Tongue (tissue), 2 donors: ENCODE data around the gene MRPL20. TPM values are rescaled to one million over a fixed set of nuclear protein-coding genes. Genes with fewer than 3 reads are reported as not detected.
"Not testable (repeated sequence)": the region's sequence is repeated elsewhere in the genome, so short reads cannot be mapped to it uniquely, and the experiment has no call there.

Experiments
- DNase-seq: peaks from one replicate; pipeline ENCODE4 v3.0.0-alpha.2; 2015
- total RNA-seq: library from RNA; depleted of rRNA; stranded (reverse); fragments of >200 nt; gene quantifications from one replicate; pipeline ENCODE4 v1.2.3, GENCODE V29; 2014

The MRPL20 gene
- 101 TPM for total RNA-seq

DNA sequence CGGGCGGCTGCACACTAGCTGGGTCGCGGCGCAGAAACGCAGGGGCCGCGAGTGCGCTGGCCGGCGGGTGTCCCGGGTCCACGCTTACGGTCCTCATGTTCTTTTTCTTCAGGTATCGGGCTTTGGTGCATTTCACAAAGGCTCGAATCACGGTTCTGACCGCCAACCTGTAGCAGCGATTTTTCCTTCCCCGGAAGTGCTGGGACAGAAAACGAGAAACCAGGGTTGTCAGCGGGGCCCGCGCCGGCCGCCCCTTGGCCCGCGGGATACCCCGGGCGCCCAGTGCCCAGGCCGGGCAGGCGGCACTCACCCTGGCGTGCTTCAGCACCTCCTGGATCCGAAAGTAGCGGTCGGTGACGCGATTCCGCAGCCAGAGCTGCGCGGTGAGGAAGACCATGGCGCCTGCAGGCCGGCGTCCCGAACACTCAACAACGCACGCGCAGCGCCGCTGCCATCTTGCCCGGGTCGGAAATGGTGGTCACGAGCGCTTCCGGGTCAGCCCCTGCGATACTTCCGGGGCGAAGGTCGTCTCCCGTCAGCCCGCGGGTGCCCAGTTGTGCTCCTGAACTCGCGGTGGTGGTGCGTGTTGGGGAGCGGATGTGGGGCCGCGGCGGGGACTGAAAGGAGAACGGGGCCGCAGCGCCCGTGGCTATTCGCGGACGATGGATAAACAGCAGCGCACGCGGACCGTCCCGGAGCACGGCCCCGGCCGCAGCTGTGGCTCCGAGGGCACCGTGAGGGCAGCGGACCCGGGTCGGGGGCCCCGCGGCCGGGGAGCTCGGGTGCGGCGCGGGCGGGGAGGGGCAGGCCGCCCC is at the start of gene MRPL20:
Gene MRPL20, minus strand, starts transcription at position 473 of the 815 bp plus-strand sequence. Its CDS starts 76 bp downstream, at position 397.
- DNase-seq, result peak; percentile 97

DNA sequence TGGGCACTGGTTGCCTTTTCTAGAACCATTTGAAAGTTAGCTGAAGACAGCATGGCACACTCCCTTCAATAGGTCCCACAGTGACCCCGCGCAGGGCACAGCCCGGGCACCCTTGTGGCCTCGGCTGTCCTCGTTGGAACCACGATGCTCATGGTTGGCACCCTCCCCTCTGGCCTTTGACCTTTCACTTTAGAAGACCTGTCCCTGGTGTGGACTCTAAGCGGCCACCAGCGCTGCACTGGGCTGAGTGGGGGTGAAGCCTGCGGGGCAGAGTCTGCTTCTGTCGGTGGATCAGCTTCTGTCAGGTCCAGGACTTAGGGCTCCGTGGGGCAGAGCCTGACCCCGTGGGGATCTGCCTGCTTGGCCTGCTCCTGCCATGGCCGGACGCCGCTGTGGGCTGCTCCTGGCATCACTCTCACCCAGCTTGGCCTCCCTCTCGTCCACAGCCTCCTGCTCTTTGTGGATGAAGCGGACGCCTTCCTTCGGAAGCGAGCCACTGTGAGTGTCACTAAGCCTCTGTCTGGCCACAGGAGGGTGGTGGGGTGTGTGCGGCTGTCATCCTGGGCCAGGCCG is 49.7 kb upstream of the MRPL20 start:
- not testable (repeated sequence) for DNase-seq

DNA sequence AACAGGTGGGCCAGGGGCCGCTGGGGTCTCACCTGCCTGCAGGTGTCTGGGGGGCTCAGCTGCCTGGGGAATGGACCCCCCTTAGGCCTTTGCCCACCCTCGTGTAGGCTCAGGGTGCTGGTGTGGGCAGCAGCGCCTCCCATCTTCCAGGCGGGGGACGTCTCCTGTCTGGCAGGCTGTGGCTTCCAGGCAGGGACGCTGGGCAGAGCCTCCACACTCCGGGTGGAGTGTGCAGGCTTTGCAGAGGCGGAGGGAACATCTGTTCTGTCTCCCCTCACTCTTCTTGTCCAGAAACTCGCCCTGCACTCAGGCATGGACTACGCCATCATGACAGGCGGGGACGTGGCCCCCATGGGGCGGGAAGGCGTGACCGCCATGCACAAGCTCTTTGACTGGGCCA is 48.8 kb upstream of the MRPL20 start:
- not testable (repeated sequence) for DNase-seq

DNA sequence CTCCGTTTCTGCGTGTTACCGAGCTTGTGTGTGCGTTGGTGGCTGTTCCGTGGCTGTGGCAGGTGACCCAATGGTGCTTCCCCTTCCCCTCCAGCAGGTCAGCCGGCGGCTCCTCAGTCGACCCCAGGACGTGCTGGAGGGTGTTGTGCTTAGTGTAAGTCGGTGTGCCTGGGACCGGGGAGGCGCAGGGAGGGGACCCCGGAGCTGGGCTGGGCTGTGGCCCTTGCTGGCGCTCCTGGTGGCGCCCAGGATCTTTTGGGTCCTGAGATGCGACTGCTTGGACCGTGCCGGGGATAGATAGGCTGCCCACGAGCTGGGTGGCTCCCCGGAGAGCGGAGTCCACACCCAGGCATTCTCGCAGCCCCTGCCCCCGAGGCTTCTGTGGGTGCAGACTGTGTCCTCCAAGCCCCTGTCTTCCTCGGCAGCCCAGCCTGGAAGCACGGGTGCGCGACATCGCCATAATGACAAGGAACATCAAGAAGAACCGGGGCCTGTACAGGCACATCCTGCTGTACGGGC is 48.3 kb upstream of the MRPL20 start:
- no peak for DNase-seq

DNA sequence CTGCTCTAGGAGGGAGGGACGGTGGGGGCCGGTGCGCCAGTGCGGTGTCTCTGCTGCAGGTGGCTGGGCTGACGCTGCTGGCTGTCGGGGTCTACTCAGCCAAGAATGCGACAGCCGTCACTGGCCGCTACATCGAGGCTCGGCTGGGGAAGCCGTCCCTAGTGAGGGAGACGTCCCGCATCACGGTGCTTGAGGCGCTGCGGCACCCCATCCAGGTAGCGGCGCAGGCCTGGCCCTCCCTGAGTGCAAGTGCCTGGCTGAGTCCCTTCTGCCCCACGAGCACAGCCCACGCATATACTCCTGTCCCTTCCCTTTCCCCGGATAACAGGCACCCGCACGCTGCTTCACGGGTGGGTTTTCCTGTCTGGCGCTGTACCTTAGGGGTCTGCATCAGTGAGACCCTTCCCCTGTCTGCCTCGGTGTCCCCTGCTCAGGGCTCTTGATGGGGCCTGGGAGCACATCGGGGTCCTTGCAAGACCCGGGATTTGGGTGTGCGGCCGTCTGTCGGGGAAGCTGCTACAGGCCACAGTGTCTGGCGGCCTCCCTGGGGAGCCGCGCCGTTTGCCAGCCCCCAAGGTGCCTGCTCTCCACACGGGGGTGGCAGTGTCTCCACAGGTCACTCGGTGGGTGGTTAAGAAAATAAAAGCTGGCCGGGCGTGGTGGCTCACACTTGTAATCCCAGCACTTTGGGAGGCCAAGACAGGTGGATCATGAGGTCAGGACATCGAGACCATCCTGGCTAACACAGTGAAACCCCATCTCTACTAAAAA is 47.4 kb upstream of the MRPL20 start:
- DNase-seq, result not testable (repeated sequence)

DNA sequence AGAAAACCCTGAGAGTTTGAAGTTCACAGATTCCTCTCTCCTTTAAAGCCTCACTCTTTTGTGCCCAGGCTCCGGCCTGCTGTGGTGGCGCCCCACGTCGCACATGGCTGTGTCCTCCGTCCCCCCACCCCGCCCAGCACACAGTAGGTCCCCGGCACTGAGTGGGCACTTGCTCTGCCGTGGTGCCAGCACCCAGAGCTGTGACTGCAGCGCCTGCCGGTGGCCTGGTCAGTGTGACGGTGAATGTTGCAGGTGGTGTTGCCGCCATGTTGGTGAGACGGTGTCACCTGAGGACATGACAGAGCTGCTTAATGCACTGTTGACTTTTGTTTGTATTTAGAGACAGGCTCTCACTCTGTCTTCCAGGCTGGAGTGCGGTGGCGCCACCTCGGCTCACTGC is 45.8 kb upstream of the MRPL20 start:
- DNase-seq, result no peak

DNA sequence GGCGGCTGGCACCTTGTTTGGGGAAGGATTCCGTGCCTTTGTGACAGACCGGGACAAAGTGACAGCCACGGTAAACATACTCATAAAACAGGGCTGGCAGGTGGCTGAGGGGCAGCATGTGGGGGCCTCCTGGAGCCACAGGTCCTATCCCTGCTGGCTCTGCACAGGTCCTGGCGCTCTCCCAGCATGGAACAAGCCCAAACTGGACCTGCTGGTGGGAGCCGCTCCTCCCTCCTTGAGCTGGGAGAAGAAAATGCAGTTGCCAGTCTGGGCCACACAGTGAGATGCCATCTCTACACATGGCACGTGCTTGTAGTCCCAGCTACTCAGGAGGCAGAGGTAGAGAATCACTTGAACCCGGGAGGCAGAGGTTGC is 45.3 kb upstream of the MRPL20 start:
- not testable (repeated sequence) for DNase-seq

DNA sequence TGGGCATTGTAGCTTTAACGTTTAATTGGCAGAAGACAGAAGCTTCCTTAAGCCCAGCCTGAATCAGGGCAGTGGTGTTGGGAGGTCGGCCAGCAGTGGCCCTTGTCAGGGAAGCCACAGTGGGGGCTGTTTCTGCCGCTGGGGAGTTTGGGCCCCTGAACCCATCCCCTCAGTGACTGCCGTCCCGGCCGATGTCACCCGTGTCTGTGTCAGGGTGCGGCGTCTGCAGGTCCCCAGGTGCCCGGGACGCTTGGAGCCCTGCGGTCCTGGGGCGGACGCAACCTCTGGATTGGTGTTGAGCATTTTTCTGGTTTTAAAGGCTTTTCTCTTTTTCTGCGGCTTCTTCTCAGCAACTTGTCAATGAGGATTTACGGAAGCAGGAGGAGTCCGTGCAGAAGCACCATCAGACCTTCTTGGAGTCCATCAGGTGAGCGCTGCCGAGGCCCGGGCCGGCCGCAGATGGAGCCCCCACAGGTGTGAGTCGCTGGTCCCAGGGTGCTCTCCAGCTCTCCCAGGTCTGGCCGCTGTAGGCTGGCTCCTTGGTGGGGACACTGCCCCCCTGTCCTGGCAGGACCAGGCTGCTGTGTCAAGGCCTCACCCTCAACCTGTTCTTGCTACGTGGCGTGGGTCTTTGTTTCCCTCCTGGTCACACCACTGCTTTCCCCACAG is 44.7 kb upstream of the MRPL20 start:
- DNase-seq, result no peak

DNA sequence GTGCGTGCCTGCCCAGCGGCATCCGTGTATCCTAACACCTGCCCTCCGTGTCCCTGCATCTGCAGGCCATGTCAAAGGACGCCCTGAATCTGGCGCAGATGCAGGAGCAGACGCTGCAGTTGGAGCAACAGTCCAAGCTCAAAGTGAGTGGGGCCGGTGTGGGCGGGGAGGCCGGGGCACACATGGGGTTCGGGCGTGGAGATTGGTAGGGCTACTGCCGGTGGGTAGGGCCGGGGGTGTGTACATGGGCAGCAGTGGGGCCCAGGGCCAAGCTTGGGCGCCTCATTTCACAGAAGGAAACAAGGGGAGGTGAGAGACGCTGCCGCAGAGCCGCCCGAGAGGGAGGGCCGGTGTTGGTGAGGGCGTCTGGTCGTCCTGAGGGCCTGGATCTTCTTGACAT is 43.5 kb upstream of the MRPL20 start:
- not testable (repeated sequence) for DNase-seq

DNA sequence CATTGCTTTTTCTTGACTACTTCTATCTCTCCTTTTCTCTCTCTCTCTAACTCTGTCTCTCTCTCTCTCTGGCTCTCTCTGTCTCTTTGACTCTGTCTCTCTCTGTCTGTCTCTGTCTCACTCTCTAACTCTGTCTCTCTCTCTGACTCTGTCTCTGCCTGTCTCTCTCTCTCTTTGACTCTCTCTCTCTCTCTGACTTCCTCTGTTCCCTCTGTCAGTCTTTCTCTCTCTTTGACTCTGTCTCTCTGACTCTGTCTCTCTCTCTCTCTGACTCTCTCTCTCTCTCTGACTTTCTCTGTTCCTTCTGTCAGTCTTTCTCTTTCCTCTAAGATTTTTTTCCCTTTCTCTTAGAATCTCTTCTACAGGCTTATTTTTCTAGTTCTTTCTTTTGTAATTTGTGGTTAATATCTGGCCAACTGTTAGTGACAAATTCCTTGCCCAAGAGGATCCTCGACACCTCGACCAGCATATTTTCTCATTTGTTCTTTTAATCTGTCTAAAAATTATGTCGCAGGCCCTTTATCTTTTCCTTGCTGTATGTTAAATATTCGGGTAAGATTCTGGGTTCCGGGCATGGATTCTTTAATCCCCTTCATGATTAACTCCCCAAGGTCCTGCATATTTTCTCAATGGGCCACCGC is 42.1 kb upstream of the MRPL20 start, which contains the start of gene ATAD3C:
Gene ATAD3C, plus strand, starts transcription at position 591 of the 641 bp plus-strand sequence. CDS start 995 bp downstream, outside the sequence.
- no peak for DNase-seq

DNA sequence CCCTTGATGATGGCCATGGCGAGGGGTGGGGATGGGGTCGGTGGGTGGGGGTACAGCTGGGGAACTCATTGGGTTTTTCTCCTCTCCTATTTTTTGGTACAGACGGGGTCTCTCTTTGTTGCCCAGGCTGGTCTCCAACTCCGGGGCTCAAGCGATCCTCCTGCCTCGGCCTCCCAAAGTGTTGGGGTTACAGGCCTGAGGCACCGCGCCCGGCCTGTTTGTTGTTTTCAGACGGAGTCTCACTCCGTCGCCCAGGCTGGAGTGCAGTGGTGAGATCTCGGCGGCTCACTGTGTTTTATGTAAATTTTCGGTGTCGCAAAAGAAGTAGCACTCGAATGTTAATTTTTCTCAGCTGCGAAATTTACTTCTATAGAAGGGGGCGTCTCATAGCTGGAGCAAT is 39.5 kb upstream of the MRPL20 start:
- DNase-seq, result not testable (repeated sequence)

DNA sequence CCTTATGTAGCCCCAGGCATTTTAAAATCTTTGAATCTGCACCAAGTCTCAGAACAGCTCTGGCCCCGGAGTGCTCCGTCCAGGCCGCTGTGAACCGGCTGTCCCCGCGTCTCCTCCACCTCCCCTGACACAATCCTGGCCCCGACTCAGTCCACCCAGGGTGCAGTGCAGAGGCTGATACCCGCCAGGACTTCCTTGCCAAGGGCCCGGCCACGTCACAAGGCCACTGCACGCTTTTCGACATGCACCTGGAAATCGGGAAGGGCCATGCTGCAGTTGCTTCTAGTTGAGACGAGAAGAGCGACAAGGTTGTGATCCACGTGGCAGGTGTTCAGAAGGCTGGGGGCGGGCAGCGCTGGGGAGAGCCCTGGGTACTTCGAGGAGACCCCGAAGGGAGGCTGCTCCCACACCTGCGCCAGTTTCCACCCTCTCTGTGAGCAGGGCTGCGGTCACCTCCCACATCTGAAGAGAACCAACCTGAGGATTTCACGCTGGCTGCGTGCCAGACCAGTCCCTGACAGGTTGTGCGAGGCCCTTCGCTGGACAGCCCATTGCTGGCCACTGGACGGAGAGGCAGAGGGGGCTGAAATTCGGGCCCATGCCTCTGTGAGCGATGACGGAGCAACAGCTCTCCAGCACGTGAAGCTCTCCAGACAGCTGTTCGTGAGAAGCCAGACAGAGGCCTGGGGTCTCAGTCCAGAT is 35.1 kb upstream of the MRPL20 start:
- no peak for DNase-seq

DNA sequence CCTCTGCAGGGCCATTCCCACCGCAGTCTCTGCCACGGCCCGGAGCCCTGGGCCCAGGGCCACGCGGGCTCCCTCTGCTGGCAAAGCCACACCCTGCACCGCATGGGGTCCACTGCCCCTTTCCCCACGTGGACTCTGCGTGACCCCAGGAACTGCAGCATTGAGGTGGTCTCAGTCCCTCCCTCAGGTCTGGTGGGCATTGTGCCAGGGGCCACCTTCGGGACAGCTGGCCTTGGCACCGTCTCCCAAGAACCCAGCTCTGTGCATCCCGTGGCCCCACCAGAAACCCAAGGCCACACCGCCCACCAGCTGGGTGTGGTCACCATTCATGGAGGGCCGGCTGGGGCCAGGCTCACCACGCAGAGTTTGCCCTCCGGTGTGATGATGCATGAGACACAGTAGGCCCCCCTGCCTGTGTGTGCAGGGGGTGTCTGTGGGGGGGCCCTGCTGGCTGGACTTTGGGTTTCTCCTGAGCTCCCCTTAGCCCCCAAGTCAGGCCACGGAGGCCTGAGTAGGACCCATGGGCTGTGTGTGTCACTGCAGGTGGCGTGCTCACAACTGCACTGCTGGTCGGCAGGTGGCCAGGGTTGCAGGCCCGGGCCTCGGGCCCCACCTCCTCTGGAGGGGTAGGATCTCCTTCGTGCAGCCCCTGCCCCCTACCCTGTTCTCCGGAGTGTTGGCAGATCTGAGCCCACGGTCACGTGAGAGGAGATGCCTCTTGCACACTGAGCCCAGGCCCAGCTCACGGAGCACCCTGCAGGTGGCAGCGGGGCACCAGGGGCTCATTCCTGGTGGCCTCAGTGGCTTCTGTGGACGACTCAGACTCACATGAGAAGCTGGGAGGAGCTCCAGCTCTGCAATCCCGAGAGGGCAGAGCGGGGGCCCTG is 34.2 kb upstream of the MRPL20 start:
- DNase-seq, result peak; percentile 69

DNA sequence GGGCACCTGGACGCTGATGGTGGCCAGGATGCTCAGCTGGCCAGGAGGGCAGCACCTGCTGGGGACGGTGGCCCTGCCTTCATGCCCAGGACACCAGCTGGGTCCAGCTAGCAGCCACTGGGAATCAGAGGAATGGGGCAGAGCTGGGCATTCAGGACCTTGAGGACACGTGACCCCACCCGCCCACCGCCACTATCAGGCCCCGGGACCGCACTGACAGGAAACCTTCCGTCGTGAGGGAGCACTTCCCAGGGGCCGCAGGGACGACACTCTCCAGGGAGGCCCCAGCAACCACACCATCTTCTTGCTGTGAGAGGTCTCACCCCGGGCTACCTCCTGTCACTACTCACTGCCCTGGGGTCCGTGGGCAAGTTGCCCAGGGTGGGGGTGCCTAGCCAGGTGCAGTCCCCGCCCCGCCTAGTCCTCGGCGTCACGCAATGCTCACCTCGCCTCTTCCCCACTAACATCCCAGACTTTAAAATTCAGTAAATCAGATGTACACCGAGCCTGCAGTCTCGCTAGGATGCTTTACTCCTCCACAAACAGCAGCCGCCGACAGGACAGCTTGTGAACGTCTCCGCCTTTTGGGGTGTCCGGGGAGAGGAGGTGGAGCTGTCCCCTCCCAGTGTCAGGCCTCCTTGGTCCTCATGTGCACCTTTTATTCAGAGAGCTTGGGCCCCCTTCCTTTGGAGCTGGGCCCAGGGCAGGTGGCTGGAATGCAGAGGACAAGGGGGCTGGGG is 33.3 kb upstream of the MRPL20 start:
- no peak for DNase-seq

DNA sequence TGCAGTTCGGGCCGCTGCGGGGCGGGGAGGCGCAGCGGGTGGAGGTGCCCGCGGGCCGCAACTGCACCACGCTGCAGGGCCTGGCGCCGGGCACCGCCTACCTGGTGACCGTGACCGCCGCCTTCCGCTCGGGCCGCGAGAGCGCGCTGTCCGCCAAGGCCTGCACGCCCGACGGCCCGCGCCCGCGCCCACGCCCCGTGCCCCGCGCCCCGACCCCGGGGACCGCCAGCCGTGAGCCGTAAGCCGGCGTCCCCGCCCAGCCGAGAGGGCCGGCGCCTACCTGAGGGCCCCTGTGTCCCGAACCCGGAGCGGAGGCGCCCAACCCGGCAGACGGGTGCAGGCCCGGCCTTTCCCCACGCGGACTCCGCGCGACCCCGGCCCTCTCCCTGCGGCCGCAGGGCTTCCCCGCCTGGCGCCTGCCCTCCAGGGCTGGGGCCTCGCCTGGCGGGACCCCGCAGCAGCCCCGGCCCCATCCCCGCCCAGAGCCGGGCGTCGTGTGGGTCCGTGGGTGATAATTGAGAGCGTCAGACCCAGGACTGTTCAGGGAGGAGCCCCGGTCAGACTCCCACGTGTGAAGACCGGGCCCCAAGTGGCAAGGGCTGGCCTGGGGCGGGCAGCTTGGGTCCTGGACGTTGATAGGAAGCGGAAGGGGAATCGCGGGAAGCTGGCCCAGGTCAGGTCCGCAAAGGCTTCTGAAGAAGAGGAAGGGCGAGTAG is 32.6 kb upstream of the MRPL20 start:
- no peak for DNase-seq

DNA sequence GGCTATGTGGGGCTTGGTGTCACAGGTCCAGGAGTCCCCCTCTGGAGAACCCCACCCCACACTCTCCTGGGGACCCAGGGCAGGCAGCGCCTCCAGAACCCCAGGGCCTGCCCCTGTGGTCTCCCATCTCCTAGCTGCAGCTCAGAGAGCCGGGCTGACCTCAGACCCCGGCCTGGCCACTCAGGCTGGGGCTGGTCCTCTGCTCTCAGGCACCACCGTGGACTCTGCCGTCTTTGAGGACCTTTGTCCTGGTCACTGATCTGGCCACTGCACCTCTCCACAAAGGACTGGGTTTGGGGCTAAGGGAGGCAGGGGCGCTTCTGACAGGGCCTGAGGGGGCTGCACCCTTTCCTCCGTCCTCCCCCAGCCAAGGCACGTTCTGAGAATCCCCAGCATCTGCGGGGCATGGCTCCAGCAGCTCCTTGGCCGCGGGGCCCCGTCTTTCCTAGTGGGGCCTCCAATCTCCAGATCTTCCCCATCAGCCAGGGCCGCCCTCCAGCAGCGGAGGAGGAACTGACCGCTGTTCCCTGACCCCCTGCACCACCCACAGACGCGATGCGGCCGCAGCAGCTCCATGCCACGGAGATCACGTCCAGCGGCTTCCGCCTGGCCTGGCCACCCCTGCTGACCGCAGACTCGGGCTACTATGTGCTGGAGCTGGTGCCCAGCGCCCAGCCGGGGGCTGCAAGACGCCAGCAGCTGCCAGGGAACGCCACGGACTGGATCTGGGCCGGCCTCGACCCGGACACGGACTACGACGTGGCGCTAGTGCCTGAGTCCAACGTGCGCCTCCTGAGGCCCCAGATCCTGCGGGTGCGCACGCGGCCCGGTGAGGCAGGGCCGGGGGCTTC is 31.7 kb upstream of the MRPL20 start:
- no peak for DNase-seq

DNA sequence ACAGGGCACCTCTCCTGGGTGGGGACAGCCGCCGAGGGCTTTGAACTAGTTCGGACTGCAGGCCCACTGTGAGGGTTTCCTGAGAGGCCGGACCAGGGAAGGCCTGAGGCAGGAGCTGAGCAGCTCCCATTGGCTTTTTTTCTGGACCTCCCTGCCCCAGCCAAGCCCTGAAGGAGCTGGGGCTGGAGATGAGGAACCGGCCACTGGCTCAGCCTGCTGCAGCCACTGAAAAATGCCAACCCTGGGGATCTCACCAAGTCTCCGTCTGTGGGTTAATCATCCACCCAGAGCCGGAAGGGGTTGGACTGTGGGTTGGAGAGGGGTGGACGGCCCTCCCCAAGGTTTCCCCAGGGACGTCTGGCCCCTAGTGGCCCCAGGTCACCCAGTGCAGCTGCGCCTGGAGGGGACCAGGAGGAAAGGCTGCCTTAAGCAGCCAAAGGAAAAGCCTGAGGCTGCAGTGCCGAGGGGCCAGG is 30.8 kb upstream of the MRPL20 start:
- no peak for DNase-seq
